Thoracic aorta (tissue), 2 donors: Measurements from ENCODE around the gene ITGB7. TPM values are rescaled to one million over a fixed set of nuclear protein-coding genes. Genes with fewer than 3 reads are reported as not detected.
A peak's percentile ranks its signal among the peaks of the same experiment; 100 is the strongest.

ENCODE experiments used
- ATAC-seq: fragments of 150-250 bp; one replicate; pipeline ENCODE4 v1.8.0; 2017; ENCODE audit warnings: low read depth; ENCODE audit not compliant: insufficient number of reproducible peaks, low FRiP score
- DNase-seq: peaks from one replicate; pipeline ENCODE4 v3.0.0-alpha.2; 2020; ENCODE audit warnings: low spot score
- H3K27ac ChIP-seq, 2 donors: fragments of 200-600 bp; sonication (generic); 1 replicate in 1 of 2; 2 replicates in 1 of 2; pipeline ENCODE4 v1.5.1; 2016; ENCODE audit warnings: mild to moderate bottlenecking in 2 of 2, moderate library complexity in 2 of 2
- H3K27me3 ChIP-seq: fragments of 200-600 bp; sonication (generic); replicated peaks from 2 replicates; pipeline ENCODE4 v1.6.0; 2016; ENCODE audit warnings: mild to moderate bottlenecking; ENCODE audit not compliant: insufficient read depth
- H3K36me3 ChIP-seq: fragments of 200-600 bp; sonication (generic); one replicate; pipeline ENCODE4 v1.5.1; 2016
- H3K4me1 ChIP-seq, 2 donors: fragments of 200-600 bp; sonication (generic); 1 replicate in 1 of 2; 2 replicates in 1 of 2; pipeline versions ENCODE4 v1.5.1 to v1.6.0; 2016; ENCODE audit warnings: low read depth in 2 of 2, mild to moderate bottlenecking in 1 of 2; ENCODE audit not compliant: control insufficient read depth in 1 of 2
- H3K4me3 ChIP-seq: fragments of 200-600 bp; sonication (generic); 2 replicates; pipeline ENCODE4 v1.5.1; 2016; ENCODE audit warnings: mild to moderate bottlenecking
- H3K9me3 ChIP-seq: fragments of 200-600 bp; sonication (generic); 2 replicates; pipeline ENCODE4 v1.5.1; 2016
- total RNA-seq, 2 donors: library from RNA; depleted of rRNA; stranded (reverse); fragments of >200 nt; gene quantifications; one replicate each; pipeline versions ENCODE4 v1.1.0 to v1.2.3, GENCODE V29; 2016
- TF ChIP-seq, protein P1 (sequence below): fragments of 200-600 bp; sonication (generic); IDR thresholded peaks from one replicate; pipeline ENCODE4 v1.5.1; 2019; ENCODE audit warnings: antibody characterized with exemption

The ITGB7 gene
- total RNA-seq, 2 donors from 2014 or later, result 2.1 to 8.3 TPM

DNA sequence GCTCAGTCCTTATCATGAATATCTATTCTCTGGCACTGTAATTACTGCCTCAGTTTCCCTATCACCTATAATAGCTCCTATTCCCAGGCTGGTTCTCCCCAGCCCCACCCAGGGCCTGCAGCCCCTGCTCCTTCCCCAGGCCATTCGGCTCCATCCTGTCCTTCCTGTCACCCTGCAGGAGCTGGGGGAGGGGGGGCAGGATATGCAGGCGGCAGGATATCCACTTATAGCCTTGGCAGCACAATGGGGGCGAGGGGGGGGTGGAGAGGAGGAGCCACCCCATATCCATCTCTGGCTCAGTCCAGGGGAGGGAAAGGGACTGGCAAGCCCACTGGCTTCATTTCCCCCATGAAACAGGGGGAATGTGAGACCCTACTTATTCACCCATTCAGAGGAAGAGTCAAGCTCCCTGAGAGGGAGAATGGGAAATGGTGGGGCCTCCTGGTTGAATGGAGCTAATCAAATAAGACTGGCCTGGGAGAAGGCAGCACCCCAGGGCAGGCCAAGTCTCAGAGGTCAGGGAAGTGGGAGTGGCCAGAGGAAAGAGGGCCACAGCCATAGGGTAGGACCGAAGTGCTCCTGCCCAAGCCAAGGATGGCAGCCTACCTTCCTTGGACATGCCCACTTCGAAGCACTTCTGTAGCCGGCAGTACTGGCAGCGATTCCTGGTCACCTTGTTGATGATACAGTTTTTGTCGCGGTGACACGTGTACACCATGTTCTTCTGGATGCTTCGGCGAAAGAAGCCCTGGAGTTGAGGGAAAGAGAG lies 7.8 kb upstream of the ITGB7 start:
- TF ChIP-seq, protein P1, sequence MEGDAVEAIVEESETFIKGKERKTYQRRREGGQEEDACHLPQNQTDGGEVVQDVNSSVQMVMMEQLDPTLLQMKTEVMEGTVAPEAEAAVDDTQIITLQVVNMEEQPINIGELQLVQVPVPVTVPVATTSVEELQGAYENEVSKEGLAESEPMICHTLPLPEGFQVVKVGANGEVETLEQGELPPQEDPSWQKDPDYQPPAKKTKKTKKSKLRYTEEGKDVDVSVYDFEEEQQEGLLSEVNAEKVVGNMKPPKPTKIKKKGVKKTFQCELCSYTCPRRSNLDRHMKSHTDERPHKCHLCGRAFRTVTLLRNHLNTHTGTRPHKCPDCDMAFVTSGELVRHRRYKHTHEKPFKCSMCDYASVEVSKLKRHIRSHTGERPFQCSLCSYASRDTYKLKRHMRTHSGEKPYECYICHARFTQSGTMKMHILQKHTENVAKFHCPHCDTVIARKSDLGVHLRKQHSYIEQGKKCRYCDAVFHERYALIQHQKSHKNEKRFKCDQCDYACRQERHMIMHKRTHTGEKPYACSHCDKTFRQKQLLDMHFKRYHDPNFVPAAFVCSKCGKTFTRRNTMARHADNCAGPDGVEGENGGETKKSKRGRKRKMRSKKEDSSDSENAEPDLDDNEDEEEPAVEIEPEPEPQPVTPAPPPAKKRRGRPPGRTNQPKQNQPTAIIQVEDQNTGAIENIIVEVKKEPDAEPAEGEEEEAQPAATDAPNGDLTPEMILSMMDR, result no peak
- H3K27ac ChIP-seq, result peak overlapping the region in 1 of 2 donors; percentile 6
- no peaks in the 10 kb centered on the region for H3K9me3 ChIP-seq
- no peak overlapping the region for H3K4me3 ChIP-seq
- ATAC-seq (no peak), DNase-seq (no peak)
- H3K4me1 ChIP-seq, result peaks cover 16 to 40% of the 10 kb centered on the region in 2 donors
- H3K27me3 ChIP-seq, result no peaks in the 10 kb centered on the region
- H3K36me3 ChIP-seq, result peaks cover 47% of the 10 kb centered on the region

DNA sequence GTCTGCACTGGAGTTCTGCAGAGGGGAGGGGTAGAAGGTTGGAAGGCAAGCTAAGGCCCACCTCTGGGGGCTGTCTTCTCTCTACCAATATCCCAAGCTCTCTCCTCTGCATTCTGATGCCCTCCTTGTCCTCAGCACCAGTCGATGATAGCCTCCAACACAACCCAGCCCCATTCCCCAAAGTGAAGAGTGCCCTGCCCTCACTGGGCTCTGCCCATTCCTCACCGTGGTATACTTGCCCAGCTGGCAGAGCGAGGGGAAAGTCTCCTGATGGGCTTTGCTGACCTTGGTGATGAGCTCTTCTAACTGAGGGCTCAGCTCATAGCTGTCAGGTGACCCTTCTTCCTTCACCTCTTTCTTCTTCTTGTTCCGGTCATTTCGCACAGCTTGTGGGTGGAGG lies 7.2 kb upstream of the ITGB7 start:
- DNase-seq, result no peak
- no peaks in the 10 kb centered on the region for H3K9me3 ChIP-seq
- H3K27me3 ChIP-seq, result no peaks in the 10 kb centered on the region
- no peak overlapping the region for H3K4me3 ChIP-seq
- no peak overlapping the region for H3K27ac ChIP-seq
- peaks cover 16 to 40% of the 10 kb centered on the region in 2 donors for H3K4me1 ChIP-seq
- peaks cover 47% of the 10 kb centered on the region for H3K36me3 ChIP-seq
- TF ChIP-seq, protein P1, result no peak
- no peak for ATAC-seq

DNA sequence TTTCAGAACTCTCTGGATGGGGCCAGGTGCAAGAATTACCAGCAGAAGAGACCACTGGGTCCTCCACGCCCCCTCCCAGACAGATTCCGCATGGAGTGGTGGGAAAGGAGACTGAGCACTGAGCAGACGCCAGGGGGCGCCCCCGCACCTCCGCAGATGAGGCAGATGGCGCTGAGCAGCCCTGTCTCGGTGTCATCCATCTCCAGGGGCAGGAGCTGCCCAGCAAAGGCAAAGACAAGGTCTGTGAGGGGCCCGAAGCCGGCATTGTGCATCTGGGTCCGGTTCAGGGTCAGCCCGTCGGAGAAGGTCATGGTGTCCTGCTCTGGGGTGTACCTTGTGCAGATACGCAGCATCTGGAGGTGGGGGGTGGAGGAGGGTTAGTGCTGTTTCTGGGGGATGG lies 6.3 kb upstream of the ITGB7 start:
- H3K4me3 ChIP-seq, result no peak overlapping the region
- TF ChIP-seq, protein P1, result peak; percentile 95
- H3K9me3 ChIP-seq, result no peaks in the 10 kb centered on the region
- no peaks in the 10 kb centered on the region for H3K27me3 ChIP-seq
- peaks cover 47% of the 10 kb centered on the region for H3K36me3 ChIP-seq
- DNase-seq, result no peak
- peaks cover 19 to 46% of the 10 kb centered on the region in 2 donors for H3K4me1 ChIP-seq
- no peak for ATAC-seq
- H3K27ac ChIP-seq, result no peak overlapping the region

DNA sequence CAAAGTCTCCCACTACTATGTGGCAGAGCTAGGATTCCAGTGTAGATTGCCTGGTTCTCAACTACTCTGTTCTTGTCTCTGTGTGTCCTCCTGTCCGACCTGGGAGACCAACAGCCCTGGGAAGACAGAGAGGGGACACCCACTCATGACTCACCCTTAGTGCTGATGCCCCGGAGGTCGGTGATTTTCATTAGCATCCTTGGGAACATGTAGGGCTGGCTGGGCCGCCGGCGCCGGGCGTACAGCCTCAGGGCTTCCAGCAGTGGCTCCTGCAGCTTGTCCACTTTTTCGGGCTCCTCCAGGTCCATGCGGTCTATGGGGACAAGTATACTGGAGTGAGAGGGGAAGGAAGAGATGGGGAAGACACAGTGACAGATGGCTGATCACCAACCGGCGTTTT lies 5.9 kb upstream of the ITGB7 start:
- TF ChIP-seq, protein P1, result no peak
- DNase-seq (no peak), ATAC-seq (no peak)
- Histone ChIP-seq H3K27ac (no peak overlapping the region), H3K9me3 (no peaks in the 10 kb centered on the region), H3K27me3 (no peaks in the 10 kb centered on the region), H3K4me1 (peaks cover 15 to 44% of the 10 kb centered on the region in 2 donors), H3K36me3 (peaks cover 47% of the 10 kb centered on the region), H3K4me3 (no peak overlapping the region)

DNA sequence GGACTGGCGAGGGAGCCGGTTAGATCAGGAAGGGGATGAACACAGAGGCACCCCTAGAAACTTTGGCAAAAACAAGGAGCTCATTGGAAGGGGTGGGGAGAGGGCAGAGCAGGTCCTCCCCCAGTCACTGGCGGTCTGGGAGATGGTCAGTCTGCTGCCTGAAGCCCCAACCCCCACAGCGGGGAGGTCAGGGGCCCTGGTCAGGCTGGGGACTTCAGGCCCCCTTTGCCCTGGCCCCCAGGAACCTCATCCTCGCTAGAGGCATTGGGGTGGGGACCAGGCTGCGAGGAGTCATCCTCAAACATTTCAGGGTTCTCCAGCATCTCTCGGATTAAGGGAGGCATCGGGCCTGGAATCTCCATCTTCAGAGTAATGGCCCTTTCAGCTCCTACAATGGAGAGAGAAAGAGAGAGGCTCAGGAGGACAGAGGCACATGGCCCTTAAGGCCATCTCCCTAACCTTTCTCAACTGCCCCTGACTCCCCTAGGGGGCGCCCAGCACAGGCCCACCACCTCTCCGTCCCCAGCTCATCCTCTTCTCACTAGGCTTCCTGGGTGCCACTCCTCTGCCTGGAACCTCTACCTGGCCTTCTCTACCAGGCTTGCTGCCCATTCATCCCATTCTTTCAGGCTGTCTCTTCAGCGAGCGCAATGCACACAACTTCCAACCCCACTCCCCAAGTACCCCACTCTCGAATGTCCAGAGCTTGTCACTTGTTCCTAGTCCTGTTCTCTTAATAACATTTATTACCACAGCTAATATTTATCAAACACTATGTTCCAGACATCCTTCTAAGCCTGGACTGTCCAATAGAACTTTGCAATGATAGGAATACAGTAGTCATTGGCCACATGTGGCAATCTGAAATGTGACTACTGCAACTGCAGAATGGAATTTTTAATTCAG lies 4.7 kb upstream of the ITGB7 start:
- TF ChIP-seq, protein P1, result no peak
- Histone ChIP-seq H3K4me3 (no peak overlapping the region), H3K27me3 (no peaks in the 10 kb centered on the region), H3K27ac (no peak overlapping the region), H3K36me3 (peaks cover 47% of the 10 kb centered on the region), H3K9me3 (no peaks in the 10 kb centered on the region), H3K4me1 (peaks cover 3 to 32% of the 10 kb centered on the region in 2 donors)
- ATAC-seq, result no peak
- no peak for DNase-seq
